K562 (cell line): Measurements from ENCODE around the gene KMT5B. TPM values are rescaled to one million over a fixed set of nuclear protein-coding genes. Genes with fewer than 3 reads are reported as not detected.
A peak's percentile ranks its signal among the peaks of the same experiment; 100 is the strongest.

Experiments used
- BCL6 ChIP-seq: fragments of 250-450 bp; sonication (Bioruptor Pico); IDR thresholded peaks from 2 replicates; pipeline ENCODE4 v1.4.0; 2020
- CBX8 ChIP-seq: fragments of 200-600 bp; sonication (generic); IDR thresholded peaks from 2 replicates; pipeline ENCODE4 v1.6.1; 2012; ENCODE audit warnings: borderline replicate concordance, mixed run types, low read depth, mild to moderate bottlenecking, moderate library complexity, mixed read lengths, low read length, control low read depth, inconsistent platforms; ENCODE audit not compliant: poor library complexity, severe bottlenecking; ENCODE audit errors: extremely low read depth
- CGGBP1 ChIP-seq: fragments of 250-450 bp; sonication (Bioruptor Pico); IDR thresholded peaks from 2 replicates; pipeline ENCODE4 v1.9.0; 2021; ENCODE audit warnings: mild to moderate bottlenecking
- CTCFL ChIP-seq: IDR thresholded peaks from 2 replicates; pipeline ENCODE4 v1.6.1; 2011; ENCODE audit warnings: borderline replicate concordance, low read depth, mild to moderate bottlenecking, moderate library complexity, low read length; ENCODE audit not compliant: insufficient read depth, poor library complexity, severe bottlenecking
- KAT8 ChIP-seq: fragments of 450-650 bp; IDR thresholded peaks from 2 replicates; pipeline ENCODE4 v1.6.1; 2016; ENCODE audit warnings: low read depth, mild to moderate bottlenecking
- KLF10 ChIP-seq: fragments of 250-450 bp; sonication (Bioruptor Pico); IDR thresholded peaks from 2 replicates; pipeline ENCODE4 v1.6.1; 2021; ENCODE audit warnings: matching md5 sums
- MAZ ChIP-seq, 2 experiments: fragments of 450-650 bp in 1 of 2; sonication (generic) in 1 of 2; formaldehyde crosslinking; IDR thresholded peaks in 1 of 2; conservative IDR thresholded peaks in 1 of 2; 2 replicates each; pipeline versions ENCODE4 v1.4.0 to v1.5.0; 2020; ENCODE audit warnings: mild to moderate bottlenecking in 1 of 2, missing genetic modification reagents in 1 of 2
- OTX1 ChIP-seq: fragments of 450-650 bp; formaldehyde crosslinking; IDR thresholded peaks from 2 replicates; pipeline ENCODE4 v1.4.0; 2022; ENCODE audit warnings: mild to moderate bottlenecking
- PATZ1 ChIP-seq: fragments of 250-450 bp; sonication (Bioruptor Pico); IDR thresholded peaks from 2 replicates; pipeline ENCODE4 v1.5.0; 2020; ENCODE audit warnings: mild to moderate bottlenecking, borderline replicate concordance
- PCBP1 ChIP-seq: fragments of 200-400 bp; formaldehyde crosslinking; IDR thresholded peaks from 2 replicates; pipeline ENCODE4 v1.6.1; 2018; ENCODE audit warnings: mild to moderate bottlenecking, low read depth, low read length; ENCODE audit not compliant: poor library complexity, severe bottlenecking
- PTBP1 ChIP-seq: fragments of 200-400 bp; formaldehyde crosslinking; IDR thresholded peaks from 2 replicates; pipeline ENCODE4 v1.6.1; 2017; ENCODE audit warnings: low read depth, low read length
- TAF1 ChIP-seq: IDR thresholded peaks from 2 replicates; pipeline ENCODE4 v1.6.1; 2011; ENCODE audit warnings: mild to moderate bottlenecking, low read length, moderate library complexity; ENCODE audit not compliant: insufficient read depth, control insufficient read depth, severe bottlenecking; ENCODE audit errors: extremely low read depth
- THAP7 ChIP-seq: fragments of 250-450 bp; sonication (Bioruptor Pico); IDR thresholded peaks from 2 replicates; pipeline ENCODE4 v1.5.0; 2021
- polyA plus RNA-seq, 8 experiments: library from polyadenylated mRNA; depleted of rRNA in 4 of 8; stranded (reverse) in 5 of 8; unstranded in 3 of 8; fragments of >200 nt; fragmentation: Nextera tagmentation in 2 of 8; fragmentation: Illumina TruSeq in 1 of 8; extraction: Ambion mirVana in 2 of 8; extraction: Trizol in 1 of 8; gene quantifications; 2 replicates each; pipeline versions ENCODE4 v1.2.1 to v1.2.3, GENCODE V29; 2011 to 2014; ENCODE audit warnings: inconsistent platforms in 1 of 8, missing spikeins in 1 of 8
- total RNA-seq, 7 experiments: library from RNA; depleted of rRNA in 6 of 7; stranded (reverse); fragments of >200 nt in 6 of 7; fragmentation: Illumina TruSeq in 2 of 7; extraction: Trizol in 2 of 7; gene quantifications; 2 replicates each; pipeline versions ENCODE4 v1.2.1 to v1.2.3, GENCODE V29; 2011 to 2021; ENCODE audit warnings: low replicate concordance in 1 of 7
- TF ChIP-seq, protein P1 (sequence below): fragments of 150-350 bp; conservative IDR thresholded peaks from 2 replicates; pipeline ENCODE4 v1.6.1; 2014; ENCODE audit warnings: low read length
- TF ChIP-seq, protein P2 (sequence below): fragments of 250-450 bp; sonication (Bioruptor Pico); IDR thresholded peaks from 2 replicates; pipeline ENCODE4 v1.9.0; 2021; ENCODE audit warnings: mild to moderate bottlenecking, inconsistent platforms

Gene KMT5B
- total and polyA plus RNA-seq, 9 of the 15 experiments (the other 6 are each of a cell fraction or from before 2014, with no cell fraction given), result 7.3 to 27.3 (median 20.9) TPM

DNA sequence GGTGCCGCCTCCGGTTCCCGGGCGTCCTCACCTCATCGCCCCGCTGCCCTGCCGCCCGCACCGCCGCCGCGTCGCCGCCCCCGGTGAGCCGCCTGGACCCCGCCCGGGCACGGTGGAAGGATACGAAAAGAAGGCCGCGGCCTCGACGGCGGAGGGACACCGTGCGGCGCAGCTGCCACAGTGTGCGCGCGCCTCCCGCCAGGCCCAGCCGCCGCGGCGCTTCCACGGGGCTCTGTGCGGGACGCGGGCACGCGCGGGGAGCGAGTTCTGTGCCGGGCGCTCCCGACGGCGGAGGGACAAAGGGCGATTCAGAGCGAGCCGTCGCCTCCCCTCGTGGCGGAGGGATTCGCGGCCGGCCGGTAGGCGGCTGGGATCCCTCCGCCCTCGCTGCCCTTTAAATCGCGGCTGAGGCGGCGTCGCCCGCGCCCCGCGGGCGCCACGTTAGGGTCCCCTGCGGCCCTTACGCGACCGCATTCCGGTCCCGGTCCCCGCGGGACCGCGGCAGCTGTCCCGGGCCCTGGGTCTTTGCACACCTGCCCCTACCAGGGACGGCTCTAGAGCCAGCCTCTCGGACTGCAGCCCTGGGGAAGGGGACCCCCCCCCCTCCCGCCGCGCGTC lies 568 bp upstream of the KMT5B start (continued):
- TF ChIP-seq MAZ (CRISPR knock-in tag; conservative IDR thresholded peaks at IDR 0.05 in 1 of 2, IDR thresholded peaks at IDR 0.05 in 1 of 2), result peak; percentile 64 to 98; a peak in 3 of 4 replicates
- TF ChIP-seq PTBP1, result peak; percentile 67; the same call in 1 of the 2 replicates
- TF ChIP-seq, protein P1, sequence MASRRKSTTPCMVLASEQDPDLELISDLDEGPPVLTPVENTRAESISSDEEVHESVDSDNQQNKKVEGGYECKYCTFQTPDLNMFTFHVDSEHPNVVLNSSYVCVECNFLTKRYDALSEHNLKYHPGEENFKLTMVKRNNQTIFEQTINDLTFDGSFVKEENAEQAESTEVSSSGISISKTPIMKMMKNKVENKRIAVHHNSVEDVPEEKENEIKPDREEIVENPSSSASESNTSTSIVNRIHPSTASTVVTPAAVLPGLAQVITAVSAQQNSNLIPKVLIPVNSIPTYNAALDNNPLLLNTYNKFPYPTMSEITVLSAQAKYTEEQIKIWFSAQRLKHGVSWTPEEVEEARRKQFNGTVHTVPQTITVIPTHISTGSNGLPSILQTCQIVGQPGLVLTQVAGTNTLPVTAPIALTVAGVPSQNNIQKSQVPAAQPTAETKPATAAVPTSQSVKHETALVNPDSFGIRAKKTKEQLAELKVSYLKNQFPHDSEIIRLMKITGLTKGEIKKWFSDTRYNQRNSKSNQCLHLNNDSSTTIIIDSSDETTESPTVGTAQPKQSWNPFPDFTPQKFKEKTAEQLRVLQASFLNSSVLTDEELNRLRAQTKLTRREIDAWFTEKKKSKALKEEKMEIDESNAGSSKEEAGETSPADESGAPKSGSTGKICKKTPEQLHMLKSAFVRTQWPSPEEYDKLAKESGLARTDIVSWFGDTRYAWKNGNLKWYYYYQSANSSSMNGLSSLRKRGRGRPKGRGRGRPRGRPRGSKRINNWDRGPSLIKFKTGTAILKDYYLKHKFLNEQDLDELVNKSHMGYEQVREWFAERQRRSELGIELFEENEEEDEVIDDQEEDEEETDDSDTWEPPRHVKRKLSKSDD, result no peak
- peak; percentile 100 for TF ChIP-seq PCBP1
- 0 out of 2 replicates have a peak, but pooled peaks have one; percentile 3 for TF ChIP-seq THAP7 (CRISPR knock-in tag)
- no peak for TF ChIP-seq CGGBP1 (CRISPR knock-in tag)
- peak; percentile 56 for TF ChIP-seq TAF1
- no peak for TF ChIP-seq KLF10 (CRISPR knock-in tag)
- no peak for TF ChIP-seq CTCFL
- TF ChIP-seq BCL6 (CRISPR knock-in tag), result no peak
- TF ChIP-seq PATZ1, result 0 out of 2 replicates have a peak, but pooled peaks have one; percentile 60
- TF ChIP-seq CBX8, result no peak
- TF ChIP-seq OTX1 (CRISPR knock-in tag), result 0 out of 2 replicates have a peak, but pooled peaks have one; percentile 25
- TF ChIP-seq KAT8, result no peak
- TF ChIP-seq, protein P2, sequence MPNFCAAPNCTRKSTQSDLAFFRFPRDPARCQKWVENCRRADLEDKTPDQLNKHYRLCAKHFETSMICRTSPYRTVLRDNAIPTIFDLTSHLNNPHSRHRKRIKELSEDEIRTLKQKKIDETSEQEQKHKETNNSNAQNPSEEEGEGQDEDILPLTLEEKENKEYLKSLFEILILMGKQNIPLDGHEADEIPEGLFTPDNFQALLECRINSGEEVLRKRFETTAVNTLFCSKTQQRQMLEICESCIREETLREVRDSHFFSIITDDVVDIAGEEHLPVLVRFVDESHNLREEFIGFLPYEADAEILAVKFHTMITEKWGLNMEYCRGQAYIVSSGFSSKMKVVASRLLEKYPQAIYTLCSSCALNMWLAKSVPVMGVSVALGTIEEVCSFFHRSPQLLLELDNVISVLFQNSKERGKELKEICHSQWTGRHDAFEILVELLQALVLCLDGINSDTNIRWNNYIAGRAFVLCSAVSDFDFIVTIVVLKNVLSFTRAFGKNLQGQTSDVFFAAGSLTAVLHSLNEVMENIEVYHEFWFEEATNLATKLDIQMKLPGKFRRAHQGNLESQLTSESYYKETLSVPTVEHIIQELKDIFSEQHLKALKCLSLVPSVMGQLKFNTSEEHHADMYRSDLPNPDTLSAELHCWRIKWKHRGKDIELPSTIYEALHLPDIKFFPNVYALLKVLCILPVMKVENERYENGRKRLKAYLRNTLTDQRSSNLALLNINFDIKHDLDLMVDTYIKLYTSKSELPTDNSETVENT, result peak; percentile 58
